ENCODE results near the gene TRIM16.
"Not testable (repeated sequence)": the region's sequence is repeated elsewhere in the genome, so short reads cannot be mapped to it uniquely, and the experiment has no call there.

Gene TRIM16

DNA sequence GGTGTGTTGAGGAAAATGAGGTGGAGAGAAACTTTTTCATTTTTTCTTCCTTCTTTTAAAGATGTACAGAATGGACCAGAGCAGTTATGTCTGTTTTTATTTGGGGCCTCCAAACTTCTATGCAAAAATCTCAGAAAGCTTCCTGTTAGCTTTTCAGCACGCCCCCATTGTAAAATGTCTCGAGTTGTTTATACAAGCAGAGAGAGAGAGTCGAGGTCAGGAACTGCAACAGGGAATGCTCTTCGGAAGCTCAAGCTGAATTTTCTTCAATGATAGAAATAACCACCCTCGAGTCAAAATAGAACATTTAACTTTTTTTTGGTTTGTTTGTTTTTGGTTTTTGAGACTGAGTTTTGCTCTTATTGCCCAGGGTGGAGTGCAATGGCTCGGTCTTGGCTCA is 68.3 kb downstream of the TRIM16 start:
- not testable (repeated sequence) for DNase-seq (ENCODE audit: low read depth)

DNA sequence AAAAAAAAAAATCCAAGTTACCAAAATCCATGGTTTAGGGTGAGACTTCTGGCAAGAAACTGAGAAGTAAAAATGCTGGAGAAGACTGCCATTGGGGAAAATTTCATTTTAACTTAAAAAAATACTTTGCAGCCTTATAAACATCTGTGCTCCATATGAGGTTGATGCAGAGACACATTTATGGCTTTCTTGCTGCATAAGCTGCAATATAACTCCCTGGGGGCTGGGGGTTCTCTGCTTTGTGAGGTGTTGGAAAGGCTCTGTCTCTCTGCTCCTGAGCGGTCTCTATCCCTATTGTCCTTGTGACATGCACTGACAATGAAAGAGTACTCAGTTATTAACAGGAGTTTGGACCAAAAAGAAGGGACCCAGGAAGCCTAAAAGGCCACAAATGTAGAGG is 71.0 kb downstream of the TRIM16 start:
- DNase-seq (ENCODE audit: low read depth): not testable (repeated sequence)

DNA sequence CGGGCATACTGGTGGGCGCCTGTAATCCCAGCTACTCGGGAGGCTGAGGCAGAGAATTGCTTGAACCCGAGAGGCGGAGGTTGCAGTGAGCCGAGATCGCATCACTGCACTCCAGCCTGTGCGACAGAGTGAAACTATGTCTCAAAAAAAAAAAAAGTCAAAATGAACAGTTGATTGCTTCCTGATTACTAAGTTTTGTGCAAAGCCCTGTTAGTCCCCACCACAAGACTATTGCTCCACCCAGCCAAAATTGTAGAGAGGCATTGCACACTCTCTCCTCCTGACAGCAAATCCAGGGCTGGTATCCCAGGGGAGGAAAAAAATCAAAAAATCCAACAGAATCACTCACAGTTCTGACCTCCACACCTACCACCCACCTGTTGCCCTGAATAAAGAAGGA is 91.2 kb downstream of the TRIM16 start:
- not testable (repeated sequence) for DNase-seq (ENCODE audit: low read depth)

DNA sequence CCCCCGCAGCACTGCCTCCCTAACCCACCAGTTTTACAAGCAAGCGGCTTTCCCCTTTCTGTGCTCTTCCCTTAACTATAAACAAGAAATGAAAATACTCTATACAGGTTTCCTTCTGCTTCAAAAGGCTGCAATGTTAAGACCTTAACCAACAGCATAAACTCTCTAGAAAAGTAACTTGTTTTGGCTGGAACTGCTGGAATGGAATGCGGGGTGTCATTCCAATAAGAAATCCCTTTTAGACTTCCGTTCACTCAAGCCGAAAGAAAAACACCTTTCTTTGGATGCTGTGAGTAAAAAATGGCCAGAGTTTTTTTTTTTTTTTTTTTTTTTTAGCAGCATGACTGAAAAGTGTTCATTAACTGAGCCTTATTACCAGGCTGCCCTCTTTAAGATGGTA is 92.1 kb downstream of the TRIM16 start:
- not testable (repeated sequence) for DNase-seq (ENCODE audit: low read depth)

DNA sequence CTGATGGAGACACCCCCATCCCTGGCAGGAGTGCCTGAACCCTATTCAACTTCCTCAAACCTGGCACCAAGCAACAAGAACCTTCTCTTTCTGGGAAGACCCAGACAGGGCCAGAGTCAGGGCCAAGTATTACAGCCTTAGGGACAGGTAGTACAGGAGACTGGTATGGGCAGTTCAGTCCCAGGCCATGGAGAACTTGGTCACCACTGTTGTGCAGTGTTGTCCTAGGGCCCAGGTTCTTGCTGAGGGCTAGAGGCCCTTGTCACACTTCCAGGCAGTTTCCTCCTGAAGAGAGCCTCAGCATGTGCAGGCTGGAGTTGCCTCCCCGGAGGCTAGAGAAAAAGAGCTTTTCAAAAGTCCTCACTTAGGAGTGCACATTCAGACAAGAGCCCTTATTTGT is 93.3 kb downstream of the TRIM16 start:
- not testable (repeated sequence) for DNase-seq (ENCODE audit: low read depth)

DNA sequence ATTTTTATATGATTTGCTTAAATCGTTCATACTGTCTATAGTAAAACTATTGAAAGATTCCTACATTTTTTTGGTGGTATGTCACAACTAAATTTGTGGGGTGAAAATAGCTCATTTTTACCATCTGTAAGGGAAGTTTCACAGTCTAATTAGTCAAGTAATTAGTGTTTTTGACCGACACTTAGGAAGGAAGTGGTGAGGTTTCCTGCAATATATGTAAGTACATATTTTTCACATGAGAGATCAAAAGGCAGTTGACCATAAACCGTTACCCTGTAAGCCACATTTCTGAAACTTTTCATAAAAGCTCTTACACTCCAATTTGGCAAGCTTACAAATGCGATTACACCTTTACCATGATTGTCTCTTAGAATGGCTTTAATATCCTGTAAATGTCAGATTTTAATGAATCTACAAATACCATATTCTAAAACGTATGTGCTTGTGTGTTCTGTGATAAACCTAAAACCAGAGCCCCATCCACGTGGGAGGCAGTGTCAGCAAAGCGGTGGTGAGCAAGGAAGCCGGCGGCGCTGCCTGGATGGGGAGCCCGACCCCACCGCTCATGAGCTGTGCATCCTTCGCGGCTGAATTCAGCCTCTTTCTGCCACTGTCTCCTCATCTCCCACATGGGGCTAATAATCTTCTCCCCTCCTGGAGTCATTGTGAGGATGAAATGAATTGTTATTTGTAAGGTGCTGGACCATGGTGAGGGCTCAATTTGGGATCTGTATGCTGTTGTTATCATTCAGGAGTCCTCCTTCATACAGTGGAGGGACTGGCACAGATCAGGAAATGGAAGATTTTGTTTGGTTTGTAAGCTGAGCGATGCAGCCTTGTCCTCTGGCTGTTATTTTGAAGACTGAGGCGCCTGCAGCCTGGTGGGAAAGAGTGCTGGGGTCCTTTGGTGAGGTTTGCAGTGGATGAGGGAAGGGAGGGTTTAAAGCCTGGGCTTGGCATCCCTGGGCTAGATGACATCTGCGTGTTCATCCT is 94.3 kb downstream of the TRIM16 start:
- DNase-seq (ENCODE audit: low read depth): not testable (repeated sequence)

DNA sequence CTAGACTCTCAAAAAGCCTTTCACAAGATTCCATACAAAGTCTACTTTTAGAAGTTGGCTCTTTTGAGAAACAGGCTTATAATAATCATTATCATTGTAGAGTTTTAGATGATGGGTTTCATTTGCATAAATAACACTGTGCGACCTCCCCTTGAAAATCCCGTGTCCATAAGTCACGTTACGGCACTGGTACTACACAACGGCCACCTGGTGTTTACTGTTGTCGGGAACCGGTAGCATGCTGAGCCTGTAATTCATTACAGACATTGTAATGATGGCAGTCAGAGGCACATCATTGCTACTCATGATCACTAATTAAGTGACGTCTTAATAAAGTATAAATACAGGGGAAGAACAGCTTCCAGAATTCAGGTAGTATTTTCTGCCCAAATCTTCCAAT is 96.1 kb downstream of the TRIM16 start:
- DNase-seq (ENCODE audit: low read depth): not testable (repeated sequence)

DNA sequence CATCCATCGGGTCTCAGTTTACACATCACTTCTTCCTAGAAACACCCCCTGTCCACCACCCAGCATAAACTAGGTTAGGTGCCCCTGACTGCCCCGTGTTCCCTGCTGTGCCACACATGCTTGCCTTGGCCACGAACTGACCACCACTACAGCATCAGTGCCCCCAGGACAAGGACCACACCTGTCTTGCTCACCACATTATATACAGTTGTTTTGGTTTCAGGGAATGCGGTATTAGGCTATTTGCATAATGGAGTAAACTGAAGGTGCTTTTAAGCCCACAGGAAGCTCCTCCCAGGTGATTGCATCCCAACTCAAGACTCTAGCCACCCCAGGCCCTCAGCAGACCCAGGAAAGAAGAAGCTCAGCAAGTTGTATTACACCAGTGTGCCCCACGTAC is 100.8 kb downstream of the TRIM16 start:
- not testable (repeated sequence) for DNase-seq (ENCODE audit: low read depth)

DNA sequence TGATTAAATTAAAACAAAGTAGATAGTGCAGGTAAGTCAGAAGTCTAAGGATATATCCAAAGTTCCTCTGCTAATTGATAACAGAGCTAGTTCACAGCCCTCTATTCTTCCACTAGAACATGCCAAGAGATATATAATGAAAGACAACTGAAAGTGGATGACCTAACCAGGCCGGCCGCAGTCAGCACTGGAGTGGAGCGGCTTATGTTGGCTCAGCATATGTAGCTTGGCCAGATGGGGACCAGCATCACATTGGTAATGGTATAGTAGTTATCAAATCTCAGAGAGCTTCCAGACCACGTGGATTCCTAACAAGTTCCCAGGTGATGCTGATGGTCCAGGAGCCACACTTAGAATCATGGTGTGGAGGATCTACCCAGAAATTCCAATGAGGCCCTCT is 102.6 kb downstream of the TRIM16 start:
- not testable (repeated sequence) for DNase-seq (ENCODE audit: low read depth)
